HCT116 (cell line): ENCODE measurements around the gene IST1. TPM values are rescaled to one million over a fixed set of nuclear protein-coding genes. Genes with fewer than 3 reads are reported as not detected.

Experiments used
- ATAC-seq: fragments of 200-7000 bp; cut with Tn5 transposase; 2 replicates; pipeline ENCODE4 v1.9.1; 2020; ENCODE audit warnings: mild to moderate bottlenecking, moderate library complexity
- BruUV-seq: library from RNA; stranded (reverse); fragments of 400-500 nt; replicated peaks from 2 replicates; lab custom pipeline; 2021; lab: Mats Ljungman, UMichigan
- CTCF ChIA-PET: fragments of 300-600 bp; sonication (Branson Sonifier 250); formaldehyde crosslinking; loops from one replicate; lab custom pipeline; 2021; ENCODE audit warnings: antibody characterized with exemption; lab: Charles Lee
- POLR2A ChIA-PET: fragments of 300-600, 350-600 bp; sonication (Branson Sonifier 250); formaldehyde crosslinking; loops from one replicate; lab custom pipeline; 2021; ENCODE audit warnings: antibody characterized with exemption; lab: Charles Lee
- RAD21 ChIA-PET, 2 experiments: fragments of 300-600 bp; sonication (Branson Sonifier 250); formaldehyde crosslinking; loops; one replicate each; lab custom pipeline; 2023; ENCODE audit warnings: low total read pairs in 2 of 2; ENCODE audit not compliant: uncharacterized antibody in 2 of 2, unreplicated experiment in 2 of 2, low non-redundant PET in 1 of 2; lab: Charles Lee
- DNase-seq: peaks from one replicate; pipeline ENCODE4 v3.0.0-alpha.2; 2010; ENCODE audit warnings: low read depth, low spot score
- H2AFZ ChIP-seq: fragments of 200-600 bp; shearing (Covaris generic), sonication (generic); 2 replicates; pipeline ENCODE4 v1.6.1; 2017; ENCODE audit warnings: low read depth, mixed run types, mixed read lengths, antibody characterized with exemption, low read length; ENCODE audit not compliant: poor library complexity, severe bottlenecking
- H3K27ac ChIP-seq: 2 replicates; pipeline ENCODE4 v1.5.1; 2012; ENCODE audit warnings: low read depth, low read length
- H3K27me3 ChIP-seq: fragments of 200-600 bp; sonication (generic); 2 replicates; pipeline ENCODE4 v1.6.1; 2016; ENCODE audit warnings: mixed run types, low read length, mixed read lengths; ENCODE audit not compliant: insufficient read depth
- H3K36me3 ChIP-seq, 2 experiments: fragments of 200-500 bp in 1 of 2; fragments of 200-600 bp in 1 of 2; sonication (Bioruptor generic) in 1 of 2; sonication (generic) in 1 of 2; 2 replicates each; pipeline versions ENCODE4 v1.5.1 to v1.6.1; 2014 to 2016; ENCODE audit warnings: low read length in 2 of 2, inconsistent platforms in 1 of 2, mixed read lengths in 1 of 2, mixed run types in 1 of 2; ENCODE audit not compliant: insufficient read depth in 2 of 2, control insufficient read depth in 1 of 2
- H3K4me1 ChIP-seq, 2 experiments: fragments of 200-600 bp in 1 of 2; sonication (generic) in 1 of 2; 2 replicates each; pipeline versions ENCODE4 v1.5.1 to v1.6.1; 2012 to 2017; ENCODE audit warnings: low read length in 2 of 2, inconsistent platforms in 1 of 2, mild to moderate bottlenecking in 1 of 2, mixed read lengths in 1 of 2, mixed run types in 1 of 2, moderate library complexity in 1 of 2; ENCODE audit not compliant: insufficient read depth in 2 of 2, control insufficient read depth in 1 of 2
- H3K4me2 ChIP-seq: fragments of 200-600 bp; sonication (generic); 2 replicates; pipeline ENCODE4 v1.6.1; 2017; ENCODE audit warnings: mixed run types, low read length, mixed read lengths
- H3K4me3 ChIP-seq, 2 experiments: fragments of 200-600 bp in 1 of 2; sonication (generic) in 1 of 2; replicated peaks in 1 of 2; 2 replicates each; pipeline ENCODE4 v1.5.1; 2011 to 2016; ENCODE audit warnings: low read length in 2 of 2, control low read depth in 1 of 2, low read depth in 1 of 2, mild to moderate bottlenecking in 1 of 2, mixed read lengths in 1 of 2, mixed run types in 1 of 2
- H3K79me2 ChIP-seq: fragments of 200-600 bp; sonication (generic); 2 replicates; pipeline ENCODE4 v1.6.1; 2017; ENCODE audit warnings: mild to moderate bottlenecking, mixed run types, low read length, moderate library complexity, mixed read lengths; ENCODE audit not compliant: insufficient read depth
- H3K9ac ChIP-seq: fragments of 200-600 bp; sonication (generic); 2 replicates; pipeline ENCODE4 v1.6.1; 2016; ENCODE audit warnings: low read length, mixed read lengths
- H3K9me2 ChIP-seq: fragments of 200-600 bp; sonication (generic), shearing (Covaris generic); 2 replicates; pipeline ENCODE4 v1.6.1; 2017; ENCODE audit warnings: mixed run types, mild to moderate bottlenecking, moderate library complexity; ENCODE audit not compliant: insufficient read depth
- H3K9me3 ChIP-seq, 2 experiments: fragments of 200-500 bp in 1 of 2; fragments of 200-600 bp in 1 of 2; sonication (Bioruptor generic) in 1 of 2; sonication (generic) in 1 of 2; 2 replicates each; pipeline ENCODE4 v1.6.1; 2014 to 2017; ENCODE audit warnings: low read length in 2 of 2, mixed read lengths in 2 of 2, inconsistent platforms in 1 of 2, low read depth in 1 of 2, mild to moderate bottlenecking in 1 of 2, mixed run types in 1 of 2, moderate library complexity in 1 of 2; ENCODE audit not compliant: control insufficient read depth in 1 of 2, insufficient read depth in 1 of 2
- H4K20me1 ChIP-seq: fragments of 200-600 bp; sonication (generic), shearing (Covaris generic); 2 replicates; pipeline ENCODE4 v1.6.1; 2017; ENCODE audit warnings: mixed run types, mild to moderate bottlenecking, moderate library complexity; ENCODE audit not compliant: insufficient read depth
- EGR1 ChIP-seq: IDR thresholded peaks from 2 replicates; pipeline ENCODE4 v1.6.1; 2012; ENCODE audit warnings: low read depth
- ELF1 ChIP-seq: IDR thresholded peaks from 2 replicates; pipeline ENCODE4 v1.6.1; 2012; ENCODE audit warnings: low read depth, borderline replicate concordance
- EZH2phosphoT487 ChIP-seq: fragments of 200-600 bp; IDR thresholded peaks from 2 replicates; pipeline ENCODE4 v1.6.1; 2018; ENCODE audit warnings: antibody characterized with exemption, borderline replicate concordance
- POLR2A ChIP-seq: IDR thresholded peaks from 2 replicates; pipeline ENCODE4 v1.7.0; 2011; ENCODE audit warnings: borderline replicate concordance; ENCODE audit not compliant: insufficient read depth, insufficient read length; ENCODE audit errors: extremely low read depth
- ZFX ChIP-seq: fragments of 450-650 bp; IDR thresholded peaks from 2 replicates; pipeline ENCODE4 v1.6.1; 2017
- intact Hi-C: fragments of 100-400 bp; cut with micrococcal nuclease; formaldehyde crosslinking; loops from 2 replicates; pipeline ENCODE4 v1.10.0; 2022
- total RNA-seq: library from RNA; stranded (reverse); gene quantifications from one replicate; pipeline ENCODE4 v1.2.1, GENCODE V29; 2021; ENCODE audit not compliant: unreplicated experiment
- TF ChIP-seq, protein P1 (sequence below): IDR thresholded peaks from 2 replicates; pipeline ENCODE4 v1.6.1; 2011; ENCODE audit warnings: mild to moderate bottlenecking, low read length, moderate library complexity; ENCODE audit not compliant: insufficient replicate concordance; ENCODE audit errors: extremely low read depth
- TF ChIP-seq, protein P2 (sequence below): IDR thresholded peaks from 2 replicates; pipeline ENCODE4 v1.6.1; 2012

The IST1 gene
- total RNA-seq, 1 experiment from 2014 or later = 191 TPM

DNA sequence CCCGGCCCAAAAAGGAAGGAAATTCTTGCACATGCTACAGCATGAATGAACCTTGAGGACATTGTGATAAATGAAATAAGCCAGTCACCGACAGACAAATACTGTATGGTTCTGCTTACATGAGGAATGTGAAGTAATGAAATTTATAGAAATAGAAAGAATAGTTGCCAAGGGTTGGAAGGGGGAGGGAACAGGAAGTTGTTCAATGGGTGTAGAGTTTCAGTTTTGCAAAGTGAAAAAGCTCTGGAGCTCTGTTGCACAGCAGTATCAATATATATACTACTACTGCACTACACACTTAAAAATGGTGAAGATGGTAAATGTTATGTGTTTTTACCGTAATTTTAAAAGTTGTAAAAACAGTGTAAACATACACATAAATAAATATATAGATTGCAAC is 61.2 kb downstream of the IST1 start:
- RAD21 ChIA-PET = no interaction called here
- Histone ChIP-seq H3K36me3 (no peaks in the 10 kb centered on the region), H3K9ac (no peak overlapping the region), H3K79me2 (no peaks in the 10 kb centered on the region), H2AFZ (no peak overlapping the region), H3K27me3 (no peaks in the 10 kb centered on the region), H3K9me3 (no peaks in the 10 kb centered on the region), H4K20me1 (no peaks in the 10 kb centered on the region), H3K9me2 (no peaks in the 10 kb centered on the region), H3K27ac (no peak overlapping the region), H3K4me1 (peaks cover 0 to 5% of the 10 kb centered on the region in 2 experiments; a peak in 1 of 4 replicates), H3K4me2 (no peak overlapping the region), H3K4me3 (no peak overlapping the region)
- intact Hi-C loops = no loop called here
- no peak for DNase-seq
- no peak for ATAC-seq
- POLR2A ChIA-PET = no interaction called here
- no TSS peak for BruUV-seq
- TF ChIP-seq ELF1 (no peak), EZH2phosphoT487 (no peak), ZFX (no peak), EGR1 (no peak), POLR2A (no peak)
- TF ChIP-seq, protein P1, sequence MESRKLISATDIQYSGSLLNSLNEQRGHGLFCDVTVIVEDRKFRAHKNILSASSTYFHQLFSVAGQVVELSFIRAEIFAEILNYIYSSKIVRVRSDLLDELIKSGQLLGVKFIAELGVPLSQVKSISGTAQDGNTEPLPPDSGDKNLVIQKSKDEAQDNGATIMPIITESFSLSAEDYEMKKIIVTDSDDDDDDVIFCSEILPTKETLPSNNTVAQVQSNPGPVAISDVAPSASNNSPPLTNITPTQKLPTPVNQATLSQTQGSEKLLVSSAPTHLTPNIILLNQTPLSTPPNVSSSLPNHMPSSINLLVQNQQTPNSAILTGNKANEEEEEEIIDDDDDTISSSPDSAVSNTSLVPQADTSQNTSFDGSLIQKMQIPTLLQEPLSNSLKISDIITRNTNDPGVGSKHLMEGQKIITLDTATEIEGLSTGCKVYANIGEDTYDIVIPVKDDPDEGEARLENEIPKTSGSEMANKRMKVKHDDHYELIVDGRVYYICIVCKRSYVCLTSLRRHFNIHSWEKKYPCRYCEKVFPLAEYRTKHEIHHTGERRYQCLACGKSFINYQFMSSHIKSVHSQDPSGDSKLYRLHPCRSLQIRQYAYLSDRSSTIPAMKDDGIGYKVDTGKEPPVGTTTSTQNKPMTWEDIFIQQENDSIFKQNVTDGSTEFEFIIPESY = no peak
- TF ChIP-seq, protein P2, sequence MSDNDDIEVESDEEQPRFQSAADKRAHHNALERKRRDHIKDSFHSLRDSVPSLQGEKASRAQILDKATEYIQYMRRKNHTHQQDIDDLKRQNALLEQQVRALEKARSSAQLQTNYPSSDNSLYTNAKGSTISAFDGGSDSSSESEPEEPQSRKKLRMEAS = no peak
- CTCF ChIA-PET = no interaction called here
